CD4-positive, alpha-beta T cell treated with Interleukin-17A for 4 hours (primary cell): ENCODE results near the gene P2RY11.
A peak's percentile ranks its signal among the peaks of the same experiment; 100 is the strongest.

Experiments used
- DNase-seq: peaks from one replicate; pipeline ENCODE4 v3.0.0-alpha.2; 2020; ENCODE audit warnings: mixed read lengths

P2RY11 gene

GRCh38 chr19:10093295-10094186 is 18.0 kb upstream of the P2RY11 start:
- DNase-seq = no peak

GRCh38 chr19:10095622-10095947 is 15.9 kb upstream of the P2RY11 start:
- DNase-seq = no peak

GRCh38 chr19:10095948-10096614 is 15.4 kb upstream of the P2RY11 start:
- peak; percentile 90 for DNase-seq

GRCh38 chr19:10096615-10096963 is 14.9 kb upstream of the P2RY11 start:
- DNase-seq = no peak

- DNase-seq = no peak
Observed at GRCh38 chr19:10100163-10100785, 11.2 kb upstream of the P2RY11 start.

- DNase-seq = no peak
Observed at GRCh38 chr19:10102787-10103236, 8.7 kb upstream of the P2RY11 start.

- DNase-seq = no peak
Observed at GRCh38 chr19:10104130-10104513, 7.4 kb upstream of the P2RY11 start.

- DNase-seq = peak; percentile 82
Observed at GRCh38 chr19:10104665-10105508, 6.6 kb upstream of the P2RY11 start.

GRCh38 chr19:10105509-10106099 is 5.9 kb upstream of the P2RY11 start:
- peak; percentile 49 for DNase-seq

- DNase-seq = peak; percentile 98
Observed at GRCh38 chr19:10106100-10106936, 5.2 kb upstream of the P2RY11 start, which contains the start of gene PPAN. Gene PPAN (plus strand): TSS chr19:10106362. CDS start chr19:10106395, 33 bp downstream.

GRCh38 chr19:10107254-10107653 is 4.2 kb upstream of the P2RY11 start:
- no peak for DNase-seq

GRCh38 chr19:10107817-10108367 is 3.6 kb upstream of the P2RY11 start:
- no peak for DNase-seq

- no peak for DNase-seq
Observed at GRCh38 chr19:10109528-10109927, 2.0 kb upstream of the P2RY11 start.

- no peak for DNase-seq
Observed at GRCh38 chr19:10110076-10110971, 1.2 kb upstream of the P2RY11 start.

- no peak for DNase-seq
Observed at GRCh38 chr19:10110972-10111317, 548 bp upstream of the P2RY11 start.

- peak; percentile 32 for DNase-seq
Observed at GRCh38 chr19:10112037-10112761, 706 bp downstream of the P2RY11 start.

- DNase-seq = peak; percentile 76
Observed at GRCh38 chr19:10112895-10113591, 1.6 kb downstream of the P2RY11 start.

GRCh38 chr19:10113592-10113963 is 2.1 kb downstream of the P2RY11 start:
- DNase-seq = no peak
